Left ventricle myocardium inferior (tissue), 1 donor: ENCODE data around the gene NAA25. TPM values are rescaled to one million over a fixed set of nuclear protein-coding genes. Genes with fewer than 3 reads are reported as not detected.

Experiments
- DNase-seq: peaks from one replicate; pipeline ENCODE4 v3.0.0-alpha.2; 2020
- H3K27ac ChIP-seq: fragments of 200-600 bp; replicated peaks from 2 replicates; pipeline ENCODE4 v1.8.0; 2021
- H3K27me3 ChIP-seq: fragments of 200-600 bp; 2 replicates; pipeline ENCODE4 v1.8.0; 2021; ENCODE audit warnings: low read depth
- H3K36me3 ChIP-seq: fragments of 200-600 bp; 2 replicates; pipeline ENCODE4 v1.8.0; 2021
- H3K4me1 ChIP-seq: fragments of 200-600 bp; 2 replicates; pipeline ENCODE4 v1.8.0; 2021
- H3K4me3 ChIP-seq: fragments of 200-600 bp; 2 replicates; pipeline ENCODE4 v1.8.0; 2021; ENCODE audit warnings: mild to moderate bottlenecking, moderate library complexity
- H3K9me3 ChIP-seq: fragments of 200-600 bp; replicated peaks from 2 replicates; pipeline ENCODE4 v1.8.0; 2021
- intact Hi-C: fragments of 100-400 bp; cut with micrococcal nuclease; formaldehyde crosslinking; loops from one replicate; pipeline ENCODE4 v1.11.0; 2022
- total RNA-seq: library from RNA; stranded (reverse); fragmentation: NEBNext Ultra II Directional; extraction: Animal tissue kit (Norgen Biotek cat#: 25700); gene quantifications from one replicate; pipeline ENCODE4 v1.2.1, GENCODE V29; 2021
- TF ChIP-seq, protein P1 (sequence below): fragments of 200-600 bp; IDR thresholded peaks from 2 replicates; pipeline ENCODE4 v1.8.0; 2021; ENCODE audit warnings: antibody characterized with exemption, mild to moderate bottlenecking, borderline replicate concordance
- donor health status: DM: no; HTN: yes; CAD: no; lungs with severe emphysema.

NAA25 gene
- total RNA-seq, 1 donor from 2014 or later: 13.7 TPM

DNA sequence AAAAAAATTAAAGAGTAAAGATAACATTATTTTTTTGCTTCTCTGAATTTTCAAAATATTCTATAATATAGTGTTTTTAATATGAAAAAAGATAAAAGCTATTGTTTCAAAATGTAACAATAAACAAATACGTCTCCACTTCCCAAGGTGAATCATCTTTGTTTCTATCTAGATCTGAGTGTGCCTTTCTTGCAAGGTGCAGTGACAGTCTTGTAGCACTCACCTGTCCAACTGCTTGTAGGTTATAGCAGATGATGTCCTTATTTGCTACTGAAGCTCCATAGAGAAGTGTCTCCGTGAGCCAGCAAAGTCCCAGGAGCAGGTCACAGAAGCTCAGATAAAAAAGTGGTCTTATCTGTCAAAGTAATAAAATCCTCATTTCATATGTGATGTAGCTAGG, 117.0 kb downstream of the NAA25 start:
- H3K27me3 ChIP-seq: no peaks in the 10 kb centered on the region
- peaks cover 22% of the 10 kb centered on the region for H3K4me1 ChIP-seq
- no peak for DNase-seq
- TF ChIP-seq, protein P1, sequence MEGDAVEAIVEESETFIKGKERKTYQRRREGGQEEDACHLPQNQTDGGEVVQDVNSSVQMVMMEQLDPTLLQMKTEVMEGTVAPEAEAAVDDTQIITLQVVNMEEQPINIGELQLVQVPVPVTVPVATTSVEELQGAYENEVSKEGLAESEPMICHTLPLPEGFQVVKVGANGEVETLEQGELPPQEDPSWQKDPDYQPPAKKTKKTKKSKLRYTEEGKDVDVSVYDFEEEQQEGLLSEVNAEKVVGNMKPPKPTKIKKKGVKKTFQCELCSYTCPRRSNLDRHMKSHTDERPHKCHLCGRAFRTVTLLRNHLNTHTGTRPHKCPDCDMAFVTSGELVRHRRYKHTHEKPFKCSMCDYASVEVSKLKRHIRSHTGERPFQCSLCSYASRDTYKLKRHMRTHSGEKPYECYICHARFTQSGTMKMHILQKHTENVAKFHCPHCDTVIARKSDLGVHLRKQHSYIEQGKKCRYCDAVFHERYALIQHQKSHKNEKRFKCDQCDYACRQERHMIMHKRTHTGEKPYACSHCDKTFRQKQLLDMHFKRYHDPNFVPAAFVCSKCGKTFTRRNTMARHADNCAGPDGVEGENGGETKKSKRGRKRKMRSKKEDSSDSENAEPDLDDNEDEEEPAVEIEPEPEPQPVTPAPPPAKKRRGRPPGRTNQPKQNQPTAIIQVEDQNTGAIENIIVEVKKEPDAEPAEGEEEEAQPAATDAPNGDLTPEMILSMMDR: no peak
- no peaks in the 10 kb centered on the region for H3K9me3 ChIP-seq
- peaks cover 25% of the 10 kb centered on the region for H3K36me3 ChIP-seq
- intact Hi-C loops: no loop called here
- H3K4me3 ChIP-seq: no peak overlapping the region
- H3K27ac ChIP-seq: no peak overlapping the region

DNA sequence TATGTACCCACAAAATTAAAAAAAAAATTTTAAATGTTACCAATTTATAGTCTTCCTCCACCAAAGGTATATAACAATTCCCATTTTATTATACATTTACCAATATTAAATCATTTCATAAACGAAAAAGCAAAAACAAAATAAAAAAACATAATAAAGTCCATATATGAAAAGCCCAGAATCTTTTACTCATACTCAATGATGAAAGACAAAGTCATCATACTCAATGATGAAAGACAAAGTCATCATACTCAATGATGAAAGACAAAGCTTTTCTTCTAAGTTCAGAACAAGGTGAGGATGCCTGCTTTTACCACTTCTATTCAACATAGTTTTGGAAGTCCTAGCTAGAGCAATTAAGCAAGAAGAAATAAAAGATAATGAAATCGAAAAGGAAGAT, 123.8 kb downstream of the NAA25 start:
- H3K9me3 ChIP-seq: no peaks in the 10 kb centered on the region
- intact Hi-C loops: no loop called here
- no peak for DNase-seq
- H3K27ac ChIP-seq: no peak overlapping the region
- H3K4me3 ChIP-seq: no peak overlapping the region
- H3K27me3 ChIP-seq: no peaks in the 10 kb centered on the region
- H3K36me3 ChIP-seq: peaks cover 12% of the 10 kb centered on the region
- TF ChIP-seq, protein P1: no peak
- H3K4me1 ChIP-seq: peaks cover 5% of the 10 kb centered on the region

DNA sequence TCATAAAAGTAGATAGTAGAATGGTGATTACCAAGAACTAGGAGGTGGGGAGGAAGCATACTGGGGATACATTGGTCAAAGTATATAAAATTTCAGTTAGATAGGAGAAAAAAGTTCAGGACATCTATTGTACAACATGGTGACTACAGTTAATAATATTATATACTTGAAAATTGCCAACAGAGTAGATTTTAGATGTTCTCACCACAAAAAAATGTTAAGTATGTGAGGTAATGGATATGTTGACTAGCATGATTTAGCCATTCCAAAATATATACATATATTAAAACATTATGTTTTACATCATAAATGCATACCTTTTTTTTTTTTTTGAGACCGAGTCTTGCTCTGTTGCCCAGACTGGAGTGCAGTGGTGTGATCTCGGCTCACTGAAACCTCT, 126.6 kb downstream of the NAA25 start:
- intact Hi-C loops: no loop called here
- Histone ChIP-seq H3K9me3 (no peaks in the 10 kb centered on the region), H3K4me1 (peaks cover 5% of the 10 kb centered on the region), H3K36me3 (peaks cover 12% of the 10 kb centered on the region), H3K27ac (no peak overlapping the region), H3K4me3 (no peak overlapping the region), H3K27me3 (no peaks in the 10 kb centered on the region)
- TF ChIP-seq, protein P1: no peak
- no peak for DNase-seq

DNA sequence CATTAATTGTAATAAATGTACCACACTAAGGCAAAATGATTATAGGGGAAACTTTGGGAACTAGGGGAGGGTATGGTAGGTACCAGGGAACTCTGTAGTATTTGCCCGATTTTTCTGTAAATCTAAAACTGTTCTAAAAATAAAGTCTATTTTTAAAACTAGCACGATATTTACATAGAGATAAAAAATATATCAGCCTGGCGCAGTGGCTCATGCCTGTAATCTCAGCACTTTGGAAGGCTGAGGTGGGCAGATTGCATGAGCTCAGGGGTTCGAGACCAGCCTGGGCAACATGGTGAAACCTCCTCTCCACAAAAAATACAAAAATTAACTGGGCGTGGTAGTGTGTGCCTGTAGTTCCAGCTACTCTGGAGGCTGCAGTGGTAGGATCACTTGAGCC, 128.0 kb downstream of the NAA25 start:
- Histone ChIP-seq H3K4me1 (peaks cover 5% of the 10 kb centered on the region), H3K27me3 (no peaks in the 10 kb centered on the region), H3K36me3 (peaks cover 12% of the 10 kb centered on the region), H3K27ac (no peak overlapping the region), H3K9me3 (no peaks in the 10 kb centered on the region), H3K4me3 (no peak overlapping the region)
- intact Hi-C loops: no loop called here
- TF ChIP-seq, protein P1: no peak
- DNase-seq: no peak

DNA sequence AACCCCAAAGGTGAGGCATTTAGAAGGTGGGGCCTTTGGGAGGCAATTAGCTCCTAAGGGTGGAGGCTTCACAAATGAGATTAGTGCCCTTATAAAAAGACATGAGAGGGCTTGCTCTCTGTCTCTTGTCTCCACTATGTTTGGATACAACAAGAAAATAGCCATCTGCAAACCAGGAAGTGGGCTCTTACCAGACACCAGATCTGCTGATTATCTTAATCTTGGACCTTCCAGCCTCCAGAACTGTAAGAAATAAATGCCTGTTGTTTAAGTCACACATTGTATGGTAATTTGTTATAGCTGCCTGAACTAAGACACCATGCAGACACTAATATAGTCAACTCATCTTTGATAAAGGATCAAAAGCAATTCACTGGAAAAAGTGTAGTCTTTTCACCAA, 130.0 kb downstream of the NAA25 start:
- Histone ChIP-seq H3K27ac (no peak overlapping the region), H3K4me3 (no peak overlapping the region), H3K4me1 (peaks cover 5% of the 10 kb centered on the region), H3K9me3 (no peaks in the 10 kb centered on the region), H3K36me3 (peaks cover 12% of the 10 kb centered on the region), H3K27me3 (no peaks in the 10 kb centered on the region)
- intact Hi-C loops: no loop called here
- no peak for DNase-seq
- TF ChIP-seq, protein P1: no peak

DNA sequence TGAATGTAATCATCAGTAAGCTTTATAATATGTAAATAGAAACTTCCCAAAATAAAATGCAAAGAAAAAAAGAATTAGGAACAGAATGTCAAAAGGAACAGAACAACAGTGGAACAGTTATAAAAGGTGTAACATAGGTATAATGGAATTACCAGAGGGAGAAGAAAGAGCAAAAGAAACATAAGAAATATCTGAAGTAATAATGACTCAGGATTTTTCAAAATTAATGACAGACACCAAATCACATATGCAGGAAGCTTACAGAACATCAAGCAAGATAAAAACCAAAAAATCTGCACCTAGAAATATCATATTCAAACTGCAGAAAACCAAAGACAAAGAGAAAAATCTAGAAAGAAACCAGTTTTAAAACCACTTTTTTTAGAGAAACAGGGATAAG, 131.7 kb downstream of the NAA25 start:
- TF ChIP-seq, protein P1: no peak
- intact Hi-C loops: no loop called here
- H3K9me3 ChIP-seq: no peaks in the 10 kb centered on the region
- DNase-seq: no peak
- H3K36me3 ChIP-seq: peaks cover 16% of the 10 kb centered on the region
- H3K27me3 ChIP-seq: no peaks in the 10 kb centered on the region
- no peak overlapping the region for H3K27ac ChIP-seq
- no peak overlapping the region for H3K4me3 ChIP-seq
- H3K4me1 ChIP-seq: peaks cover 5% of the 10 kb centered on the region
